Testis (tissue), 2 donors: ENCODE results near the gene ST7.

Experiments used
- POLR2A ChIP-seq: fragments of 450-650 bp; IDR thresholded peaks from one replicate; pipeline ENCODE4 v1.6.1; 2017; ENCODE audit warnings: antibody characterized with exemption, mild to moderate bottlenecking, moderate library complexity
- TF ChIP-seq, protein P1 (sequence below), 3 experiments: fragments of 450-650 bp in 2 of 3; fragments of 200-600 bp in 1 of 3; sonication (generic) in 1 of 3; IDR thresholded peaks; one replicate each; pipeline ENCODE4 v1.5.1; 2016 to 2019; ENCODE audit warnings: antibody characterized with exemption in 3 of 3, mild to moderate bottlenecking in 2 of 3, moderate library complexity in 1 of 3

DNA sequence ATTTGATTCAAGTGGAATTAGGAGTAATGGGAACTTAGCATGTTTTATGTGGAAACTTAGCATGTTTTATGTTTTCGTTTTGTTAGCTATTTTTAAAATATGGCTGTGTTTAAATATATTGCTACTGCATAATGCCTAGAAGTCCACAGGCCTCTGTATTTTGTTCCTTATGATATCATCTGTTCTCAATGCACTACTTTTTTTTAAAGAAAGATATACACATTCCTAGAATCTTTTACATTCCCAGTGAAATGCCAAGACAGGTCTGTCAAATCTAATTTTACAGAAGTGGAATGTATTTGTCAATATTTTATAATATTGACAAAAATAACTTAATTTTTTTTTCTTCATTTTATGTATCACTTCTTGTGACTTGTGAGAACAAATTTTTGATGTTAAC, 51.6 kb downstream of the ST7 start:
- TF ChIP-seq, protein P1, sequence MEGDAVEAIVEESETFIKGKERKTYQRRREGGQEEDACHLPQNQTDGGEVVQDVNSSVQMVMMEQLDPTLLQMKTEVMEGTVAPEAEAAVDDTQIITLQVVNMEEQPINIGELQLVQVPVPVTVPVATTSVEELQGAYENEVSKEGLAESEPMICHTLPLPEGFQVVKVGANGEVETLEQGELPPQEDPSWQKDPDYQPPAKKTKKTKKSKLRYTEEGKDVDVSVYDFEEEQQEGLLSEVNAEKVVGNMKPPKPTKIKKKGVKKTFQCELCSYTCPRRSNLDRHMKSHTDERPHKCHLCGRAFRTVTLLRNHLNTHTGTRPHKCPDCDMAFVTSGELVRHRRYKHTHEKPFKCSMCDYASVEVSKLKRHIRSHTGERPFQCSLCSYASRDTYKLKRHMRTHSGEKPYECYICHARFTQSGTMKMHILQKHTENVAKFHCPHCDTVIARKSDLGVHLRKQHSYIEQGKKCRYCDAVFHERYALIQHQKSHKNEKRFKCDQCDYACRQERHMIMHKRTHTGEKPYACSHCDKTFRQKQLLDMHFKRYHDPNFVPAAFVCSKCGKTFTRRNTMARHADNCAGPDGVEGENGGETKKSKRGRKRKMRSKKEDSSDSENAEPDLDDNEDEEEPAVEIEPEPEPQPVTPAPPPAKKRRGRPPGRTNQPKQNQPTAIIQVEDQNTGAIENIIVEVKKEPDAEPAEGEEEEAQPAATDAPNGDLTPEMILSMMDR (IDR thresholded peaks at IDR 0.05), result no peak
- no peak for TF ChIP-seq POLR2A
